NCI-H1694 treated with DMSO at 0.1 percent for 48 hours (cell line): ENCODE data around the gene FH.

Experiments
- DNase-seq: peaks from one replicate; lab custom pipeline; 2025; lab: John Stamatoyannopoulos, UW

FH gene

GRCh38 chr1:241519308-241520079 is at the start of gene FH:
TSS of gene FH (minus strand) at chr1:241519755. CDS start at chr1:241519722, 33 bp downstream.
- DNase-seq = peak; percentile 99

- DNase-seq = no peak
These were observed 41.3 kb upstream of the FH start for GRCh38 chr1:241560849-241561187.

GRCh38 chr1:241560146-241560848 is 40.7 kb upstream of the FH start:
- no peak for DNase-seq

GRCh38 chr1:241557551-241558193 is 38.1 kb upstream of the FH start:
- DNase-seq = no peak

GRCh38 chr1:241557031-241557430 is 37.5 kb upstream of the FH start:
- DNase-seq = no peak

GRCh38 chr1:241555526-241555925 is 36.0 kb upstream of the FH start:
- no peak for DNase-seq

- DNase-seq = no peak
These were observed 34.5 kb upstream of the FH start for GRCh38 chr1:241553886-241554592.

- DNase-seq = no peak
These were observed 32.4 kb upstream of the FH start for GRCh38 chr1:241551759-241552638.

GRCh38 chr1:241550318-241550717 is 30.8 kb upstream of the FH start:
- DNase-seq = no peak

GRCh38 chr1:241548008-241548407 is 28.5 kb upstream of the FH start:
- DNase-seq = no peak

GRCh38 chr1:241542199-241542907 is 22.8 kb upstream of the FH start:
- DNase-seq = no peak

- no peak for DNase-seq
These were observed 17.4 kb upstream of the FH start for GRCh38 chr1:241536969-241537368.

- DNase-seq = no peak
These were observed 16.7 kb upstream of the FH start for GRCh38 chr1:241536304-241536703.

- DNase-seq = no peak
These were observed 14.0 kb upstream of the FH start for GRCh38 chr1:241533326-241534115.

GRCh38 chr1:241532864-241533263 is 13.3 kb upstream of the FH start:
- DNase-seq = no peak

GRCh38 chr1:241532162-241532531 is 12.6 kb upstream of the FH start, which contains the start of gene KMO:
TSS of gene KMO (plus strand) at chr1:241532378. CDS start at chr1:241532445, 67 bp downstream.
- no peak for DNase-seq

GRCh38 chr1:241531195-241532161 is 11.9 kb upstream of the FH start:
- peak; percentile 87 for DNase-seq

GRCh38 chr1:241527146-241527545 is 7.6 kb upstream of the FH start:
- DNase-seq = no peak

GRCh38 chr1:241525026-241525425 is 5.5 kb upstream of the FH start:
- no peak for DNase-seq
